T47D (cell line): ENCODE results near the gene ZNF653.
"Not testable (repeated sequence)": the region's sequence is repeated elsewhere in the genome, so short reads cannot be mapped to it uniquely, and the experiment has no call there.

ENCODE experiments used
- DNase-seq, 2 experiments: peaks; one replicate each; pipeline versions ENCODE4 v3.0.0 to v3.0.0-alpha.2; 2011 to 2012; ENCODE audit warnings: low read depth in 1 of 2, low spot score in 1 of 2
- JUND ChIP-seq: IDR thresholded peaks from 2 replicates; pipeline ENCODE4 v1.6.1; 2012; ENCODE audit warnings: low read depth
- in situ Hi-C: cut with HindIII; loops from 2 replicates; pipeline ENCODE4 v1.10.0; 2016; ENCODE audit warnings: low sequenced_read_pairs, low pct_unique_long_range_greater_than_20kb

The ZNF653 gene

DNA sequence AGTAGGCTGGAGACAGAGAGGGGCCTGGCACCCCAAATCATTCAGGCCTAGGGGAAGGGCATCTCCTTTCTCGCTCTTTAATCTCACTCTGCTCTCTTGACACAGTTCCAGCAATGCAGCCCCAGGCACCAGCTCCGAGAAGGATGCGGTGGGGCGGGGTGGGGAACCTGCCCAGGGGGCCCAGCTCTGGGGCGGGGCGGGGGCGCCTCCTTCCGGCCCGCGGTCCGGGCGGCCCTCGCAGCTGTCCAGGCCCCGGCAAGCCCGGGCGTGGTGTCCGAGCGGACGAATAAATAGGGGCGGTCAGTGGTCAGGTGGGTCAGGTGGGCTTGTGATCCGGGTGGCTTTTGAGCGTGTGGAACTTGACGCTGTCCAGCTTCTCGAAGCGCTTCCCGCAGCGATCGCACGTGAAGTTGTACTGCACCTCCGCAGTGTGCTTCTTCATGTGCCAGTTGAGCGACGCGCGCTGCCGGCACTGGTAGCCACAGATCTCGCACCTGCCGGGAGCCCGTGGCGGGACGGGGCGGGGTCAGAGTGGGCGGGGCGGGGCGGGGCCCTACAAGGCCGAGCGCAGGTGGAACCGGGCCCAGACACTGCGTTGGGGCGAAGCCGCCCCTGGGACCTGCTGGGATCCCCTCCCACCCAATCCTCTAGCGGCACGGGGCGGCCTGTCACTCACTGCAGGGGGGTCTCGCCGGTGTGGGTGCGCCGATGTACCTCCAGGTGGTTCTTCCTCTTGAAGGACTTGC lies 22.1 kb downstream of the ZNF653 start:
- in situ Hi-C loops: no loop called here
- DNase-seq: no peak
- TF ChIP-seq JUND: no peak

DNA sequence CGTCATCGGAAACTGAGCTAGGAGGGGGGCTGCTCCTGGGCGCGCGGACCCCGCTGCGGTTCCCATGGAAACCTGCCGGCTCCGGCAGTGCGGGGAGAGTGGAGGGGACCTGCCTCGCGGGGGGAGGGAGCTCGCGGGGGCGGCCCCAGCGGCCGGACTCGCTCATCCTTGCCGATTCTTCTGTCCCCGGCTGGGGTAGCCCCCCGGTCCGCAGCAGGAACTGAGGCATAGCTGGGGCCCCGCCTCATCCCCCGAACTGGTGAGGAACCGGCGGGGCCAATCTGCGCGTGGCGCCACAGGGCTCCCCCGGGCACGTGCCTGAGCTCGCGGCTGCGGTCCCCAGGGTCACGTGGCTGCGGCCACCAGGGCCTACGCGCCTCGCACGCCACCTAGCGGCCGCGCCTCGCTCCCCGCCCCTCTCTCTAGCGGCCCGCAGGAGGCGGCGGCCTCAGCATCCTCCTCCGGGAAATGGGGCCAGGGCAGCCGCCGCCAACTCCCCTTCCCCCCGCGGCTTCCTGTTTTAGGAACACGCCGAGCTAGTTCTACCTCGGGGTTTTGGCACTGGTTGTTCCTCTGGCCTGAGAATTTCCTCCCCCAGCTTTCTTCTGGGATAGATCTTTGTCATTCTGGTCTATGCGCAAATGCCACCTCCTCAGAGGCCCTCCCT lies 23.1 kb downstream of the ZNF653 start:
- in situ Hi-C loops: no loop called here
- no peak for TF ChIP-seq JUND
- DNase-seq: peak; percentile 74 to 90

DNA sequence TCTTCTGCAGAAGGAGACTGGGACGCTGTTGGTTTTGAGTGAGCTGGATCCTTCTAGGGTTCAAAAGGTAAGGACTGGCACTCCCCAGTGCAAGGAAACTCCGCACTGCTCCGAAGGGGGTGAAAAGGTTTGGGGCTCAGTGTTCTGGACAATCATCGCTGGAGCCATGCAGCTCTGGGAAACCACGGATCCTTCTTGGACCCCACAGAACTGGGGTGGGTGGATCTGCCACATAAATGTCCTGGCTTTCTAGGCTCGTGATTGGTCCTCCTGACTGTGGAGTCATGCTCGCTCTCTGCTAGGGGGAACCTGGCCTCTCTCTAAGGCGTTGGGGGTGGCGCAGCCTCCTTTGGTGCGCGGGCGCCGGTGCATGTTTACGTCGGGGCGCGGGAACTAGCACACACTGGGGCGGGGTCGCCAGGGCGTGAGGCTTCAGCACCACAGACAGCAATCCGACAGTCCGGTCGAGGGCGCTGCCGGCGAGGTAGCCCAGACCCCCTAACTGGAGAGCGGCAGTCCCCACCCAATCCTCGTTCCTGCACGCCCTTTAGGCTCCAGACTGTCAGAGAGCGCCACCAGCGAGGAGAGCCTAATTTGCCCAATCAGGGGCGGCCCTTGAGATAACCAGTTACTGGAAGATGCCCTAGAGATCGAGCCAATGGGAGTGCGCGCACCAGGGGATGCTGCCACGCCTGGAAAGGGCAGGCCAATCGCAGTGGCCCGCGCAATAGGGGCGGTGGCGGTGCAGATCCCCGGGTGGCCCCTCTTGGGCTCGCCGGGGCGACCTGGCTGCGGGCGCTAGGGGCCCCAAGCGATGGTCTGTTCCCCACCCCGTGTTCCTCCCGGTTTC lies 23.9 kb downstream of the ZNF653 start:
- DNase-seq: no peak
- TF ChIP-seq JUND: no peak
- in situ Hi-C loops: no loop called here

DNA sequence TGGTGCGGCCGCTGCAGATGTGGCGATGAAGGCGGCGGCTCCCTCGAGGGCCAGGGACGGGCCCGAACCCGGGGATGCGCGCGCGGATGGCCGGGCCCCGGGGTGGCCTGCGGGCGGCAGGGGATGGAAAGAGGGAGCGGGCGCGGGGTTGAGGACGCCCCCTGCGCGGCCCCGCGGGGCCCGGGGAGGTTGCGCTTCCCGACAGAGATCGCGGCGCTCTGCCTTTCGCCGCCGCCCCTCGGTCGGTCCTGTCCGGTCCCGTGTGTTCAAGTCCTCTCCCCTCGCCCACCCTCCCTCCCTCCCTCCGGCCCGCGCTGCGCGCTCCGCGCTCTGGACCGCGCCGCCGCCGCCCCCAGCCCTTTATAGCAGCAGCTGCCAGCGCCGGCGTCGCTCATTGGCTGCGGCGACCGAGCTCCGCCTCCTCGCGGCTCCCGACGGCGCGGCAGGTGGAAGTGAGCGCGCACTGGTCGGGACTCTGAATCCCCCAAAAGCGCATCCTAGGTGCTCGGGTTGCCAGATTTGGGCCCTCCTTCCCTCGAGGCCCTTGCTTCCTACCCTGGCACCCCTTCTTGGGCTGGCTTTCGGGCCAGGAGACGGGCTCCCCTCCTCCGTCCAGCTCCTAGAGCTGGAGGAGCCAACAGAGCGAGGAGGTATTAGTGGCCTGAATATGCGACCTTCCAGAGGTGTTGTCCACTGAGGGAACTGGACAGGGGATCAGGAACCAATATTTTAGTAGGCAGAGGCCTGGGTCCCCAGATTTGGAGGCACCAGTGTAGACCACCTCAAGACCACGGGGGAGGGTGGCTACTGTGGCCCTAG lies 24.7 kb downstream of the ZNF653 start, which contains the start of gene ELAVL3:
Gene ELAVL3, minus strand, starts transcription at position 332 of the 819 bp plus-strand sequence. CDS start 438 bp downstream, outside the sequence.
- no peak for TF ChIP-seq JUND
- in situ Hi-C loops: no loop called here
- DNase-seq: no peak

GRCh38 chr19:11479898-11480714 lies 25.5 kb downstream of the ZNF653 start:
- in situ Hi-C loops: no loop called here
- DNase-seq: no peak
- TF ChIP-seq JUND: no peak

GRCh38 chr19:11479090-11479897 lies 26.3 kb downstream of the ZNF653 start:
- no peak for TF ChIP-seq JUND
- no peak for DNase-seq
- in situ Hi-C loops: no loop called here

- DNase-seq: no peak
- in situ Hi-C loops: no loop called here
- no peak for TF ChIP-seq JUND
Observed at GRCh38 chr19:11478167-11479089, 27.2 kb downstream of the ZNF653 start.

GRCh38 chr19:11475861-11476260 lies 29.8 kb downstream of the ZNF653 start:
- no peak for DNase-seq
- TF ChIP-seq JUND: no peak
- in situ Hi-C loops: no loop called here

- DNase-seq, in situ Hi-C loops: not testable (repeated sequence)
Observed at GRCh38 chr19:11475343-11475742, 30.3 kb downstream of the ZNF653 start.

DNA sequence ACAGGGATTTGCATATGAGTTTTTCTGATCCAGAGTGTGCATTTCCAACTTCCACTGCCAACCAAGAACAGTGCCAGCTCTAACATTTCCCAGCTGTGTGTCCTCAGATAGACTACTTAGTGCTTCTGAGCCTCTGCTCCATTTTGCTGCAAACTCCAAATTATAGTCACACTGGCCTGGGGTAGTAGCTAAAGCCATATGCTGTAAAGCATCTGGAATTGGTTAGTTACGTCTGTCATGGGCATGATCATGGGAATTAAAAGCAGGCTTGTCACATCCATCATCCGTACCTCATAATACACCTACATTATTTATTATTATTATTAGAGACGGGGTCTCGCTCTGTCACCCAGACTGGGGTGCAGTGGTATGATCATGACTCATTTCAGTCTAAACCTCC lies 31.9 kb downstream of the ZNF653 start:
- DNase-seq: no peak
- in situ Hi-C loops: no loop called here
- TF ChIP-seq JUND: no peak

- in situ Hi-C loops, DNase-seq: not testable (repeated sequence)
Observed at GRCh38 chr19:11468266-11468845, 37.3 kb downstream of the ZNF653 start.
